Caco-2 (cell line): ENCODE measurements around the gene AGAP1. TPM values are rescaled to one million over a fixed set of nuclear protein-coding genes. Genes with fewer than 3 reads are reported as not detected.

Experiments
- BruUV-seq: library from RNA; stranded (reverse); fragments of 400-500 nt; replicated peaks from 2 replicates; lab custom pipeline; 2021; lab: Mats Ljungman, UMichigan
- CTCF ChIA-PET: fragments of 300-600 bp; sonication (Branson Sonifier 250); formaldehyde crosslinking; loops from one replicate; lab custom pipeline; 2022; ENCODE audit warnings: antibody characterized with exemption; lab: Charles Lee
- POLR2A ChIA-PET: fragments of 300-600 bp; sonication (Branson Sonifier 250); formaldehyde crosslinking; loops from one replicate; lab custom pipeline; 2022; ENCODE audit warnings: antibody characterized with exemption; lab: Charles Lee
- DNase-seq, 2 experiments: peaks; one replicate each; pipeline versions ENCODE4 v3.0.0 to v3.0.0-alpha.2; 2020 to 2022
- H3K27me3 ChIP-seq: replicated peaks from 2 replicates; pipeline ENCODE4 v1.6.0; 2011; ENCODE audit warnings: low read length; ENCODE audit not compliant: control insufficient read depth, insufficient read depth
- H3K36me3 ChIP-seq: 2 replicates; pipeline ENCODE4 v1.5.1; 2011; ENCODE audit warnings: low read length; ENCODE audit not compliant: control insufficient read depth, insufficient read depth
- H3K4me1 ChIP-seq: fragments of 250-450 bp; sonication (Bioruptor Pico); 2 replicates; pipeline ENCODE4 v1.5.1; 2020; ENCODE audit warnings: mild to moderate bottlenecking
- H3K4me3 ChIP-seq: 2 replicates; pipeline ENCODE4 v1.5.1; 2011; ENCODE audit warnings: low read depth, mild to moderate bottlenecking, control low read depth, low read length
- H3K9me3 ChIP-seq: fragments of 250-450 bp; sonication (Bioruptor Pico); 2 replicates; pipeline ENCODE4 v1.5.1; 2020; ENCODE audit warnings: mild to moderate bottlenecking, moderate library complexity
- H3K27ac Mint-ChIP-seq: one replicate; pipeline ENCODE4 v1.8.0; 2022; ENCODE audit warnings: mixed read lengths; ENCODE audit not compliant: unreplicated experiment
- H3K27me3 Mint-ChIP-seq: one replicate; pipeline ENCODE4 v1.8.0; 2022; ENCODE audit warnings: mixed read lengths; ENCODE audit not compliant: insufficient read depth, unreplicated experiment
- H3K36me3 Mint-ChIP-seq: one replicate; pipeline ENCODE4 v1.8.0; 2022; ENCODE audit warnings: mild to moderate bottlenecking, mixed read lengths; ENCODE audit not compliant: insufficient read depth, unreplicated experiment
- H3K4me1 Mint-ChIP-seq: one replicate; pipeline ENCODE4 v1.8.0; 2022; ENCODE audit warnings: low read depth, mixed read lengths; ENCODE audit not compliant: unreplicated experiment
- H3K4me3 Mint-ChIP-seq: one replicate; pipeline ENCODE4 v1.8.0; 2022; ENCODE audit warnings: mild to moderate bottlenecking, moderate library complexity, mixed read lengths; ENCODE audit not compliant: unreplicated experiment
- H3K9me3 Mint-ChIP-seq: one replicate; pipeline ENCODE4 v1.8.0; 2022; ENCODE audit warnings: mixed read lengths; ENCODE audit not compliant: unreplicated experiment
- CTCF ChIP-seq, 2 experiments: fragments of 200-600 bp in 1 of 2; IDR thresholded peaks; 1 replicate in 1 of 2; 2 replicates in 1 of 2; pipeline versions ENCODE4 v1.5.1 to v1.8.0; 2011 to 2022; ENCODE audit warnings: antibody characterized with exemption in 1 of 2, control low read depth in 1 of 2, inconsistent platforms in 1 of 2, low read depth in 1 of 2, low read length in 1 of 2, mild to moderate bottlenecking in 1 of 2, moderate library complexity in 1 of 2; ENCODE audit not compliant: insufficient read depth in 1 of 2, severe bottlenecking in 1 of 2, unreplicated experiment in 1 of 2
- intact Hi-C: fragments of 100-400 bp; cut with micrococcal nuclease; formaldehyde crosslinking; loops from one replicate; pipeline ENCODE4 v1.10.0; 2022; ENCODE audit not compliant: unreplicated experiment
- total RNA-seq: library from RNA; stranded (reverse); gene quantifications from 2 replicates; pipeline ENCODE4 v1.2.3, GENCODE V29; 2022

Gene AGAP1
- total RNA-seq, 1 experiment from 2014 or later: 41.7 TPM

DNA sequence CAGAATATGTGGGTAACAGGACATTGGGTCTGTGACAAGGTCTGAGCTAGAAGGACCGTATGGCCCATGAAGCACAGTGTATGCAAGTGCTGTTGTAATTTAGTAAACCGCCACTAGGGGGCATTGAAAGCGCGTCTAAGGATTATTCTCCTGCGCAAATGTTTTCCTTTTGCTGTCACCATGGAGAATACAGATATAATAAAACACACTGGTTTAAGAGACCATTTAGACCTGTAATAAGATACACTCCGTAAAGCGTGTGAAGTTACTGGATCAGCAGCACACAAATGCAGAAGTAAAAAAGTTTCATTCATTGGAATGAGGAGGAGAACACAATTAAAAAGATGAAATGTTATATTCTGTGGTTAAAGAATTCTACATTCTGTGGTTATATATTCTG lies 272.4 kb downstream of the AGAP1 start:
- Mint-ChIP-seq H3K27ac (peak overlapping the region; percentile 80), H3K36me3 (peaks cover 29% of the 10 kb centered on the region), H3K4me1 (no peaks in the 10 kb centered on the region), H3K9me3 (no peaks in the 10 kb centered on the region), H3K4me3 (no peak overlapping the region), H3K27me3 (no peaks in the 10 kb centered on the region)
- TF ChIP-seq CTCF (IDR thresholded peaks at IDR 0.05; ENCODE audit: insufficient read depth in 1 of 2, low read depth in 1 of 2, low read length in 1 of 2, severe bottlenecking in 1 of 2, unreplicated experiment in 1 of 2): peak; percentile 59 to 70
- POLR2A ChIA-PET: no interaction called here
- Histone ChIP-seq H3K4me1 (no peaks in the 10 kb centered on the region), H3K36me3 (no peaks in the 10 kb centered on the region), H3K9me3 (no peaks in the 10 kb centered on the region), H3K4me3 (no peak overlapping the region), H3K27me3 (no peaks in the 10 kb centered on the region)
- no TSS peak for BruUV-seq
- CTCF ChIA-PET: interaction anchor here (0.5 to 1.4 kb wide), 4 partner anchors 13 to 794 kb away, joined by 7 to 10 read pairs (median 7); no protein-coding TSS in a partner anchor
- peak; percentile 51 to 73 for DNase-seq
- intact Hi-C loops: loop anchor here (1.0 kb wide), 1 partner anchor 412 kb away; no protein-coding TSS in a partner anchor

- CTCF ChIA-PET: no interaction called here
- no peaks in the 10 kb centered on the region for H3K9me3 ChIP-seq
- H3K27ac Mint-ChIP-seq: no peak overlapping the region
- no peaks in the 10 kb centered on the region for H3K36me3 ChIP-seq
- no peaks in the 10 kb centered on the region for H3K9me3 Mint-ChIP-seq
- intact Hi-C loops: no loop called here
- BruUV-seq: no TSS peak
- no peak overlapping the region for H3K4me3 Mint-ChIP-seq
- no peaks in the 10 kb centered on the region for H3K4me1 Mint-ChIP-seq
- no peaks in the 10 kb centered on the region for H3K27me3 ChIP-seq
- POLR2A ChIA-PET: no interaction called here
- H3K4me1 ChIP-seq: 0 out of 2 replicates have a peak, but pooled peaks cover 4% of the 10 kb centered on the region
- H3K36me3 Mint-ChIP-seq: peaks cover 14% of the 10 kb centered on the region
- H3K27me3 Mint-ChIP-seq: no peaks in the 10 kb centered on the region
- no peak overlapping the region for H3K4me3 ChIP-seq
- no peak for TF ChIP-seq CTCF (IDR thresholded peaks at IDR 0.05; ENCODE audit: insufficient read depth in 1 of 2, low read depth in 1 of 2, low read length in 1 of 2, severe bottlenecking in 1 of 2, unreplicated experiment in 1 of 2)
- no peak for DNase-seq
Observed at GRCh38 chr2:235768606-235769005, 274.8 kb downstream of the AGAP1 start.

- CTCF ChIA-PET: no interaction called here
- no peak overlapping the region for H3K27ac Mint-ChIP-seq
Observed at GRCh38 chr2:235769046-235769445, 275.2 kb downstream of the AGAP1 start.

More at GRCh38 chr2:235769046-235769445, 275.2 kb downstream of the AGAP1 start:
- Histone ChIP-seq H3K27me3 (no peaks in the 10 kb centered on the region), H3K4me3 (no peak overlapping the region), H3K4me1 (0 out of 2 replicates have a peak, but pooled peaks cover 4% of the 10 kb centered on the region), H3K36me3 (no peaks in the 10 kb centered on the region), H3K9me3 (no peaks in the 10 kb centered on the region)
- POLR2A ChIA-PET: no interaction called here
- intact Hi-C loops: no loop called here
- no peaks in the 10 kb centered on the region for H3K27me3 Mint-ChIP-seq
- DNase-seq: no peak
- H3K9me3 Mint-ChIP-seq: no peaks in the 10 kb centered on the region
- no peak overlapping the region for H3K4me3 Mint-ChIP-seq
- BruUV-seq: no TSS peak
- peaks cover 9% of the 10 kb centered on the region for H3K36me3 Mint-ChIP-seq
- no peaks in the 10 kb centered on the region for H3K4me1 Mint-ChIP-seq
- no peak for TF ChIP-seq CTCF (IDR thresholded peaks at IDR 0.05; ENCODE audit: insufficient read depth in 1 of 2, low read depth in 1 of 2, low read length in 1 of 2, severe bottlenecking in 1 of 2, unreplicated experiment in 1 of 2)
